Liver (tissue), 9 donors: Measurements from ENCODE around the gene CPA2. TPM values are rescaled to one million over a fixed set of nuclear protein-coding genes. Genes with fewer than 3 reads are reported as not detected.

ENCODE experiments used
- DNase-seq: peaks from one replicate; pipeline ENCODE4 v3.0.0-alpha.2; 2017; ENCODE audit warnings: low spot score
- H3K27ac ChIP-seq, 2 donors: one replicate each; pipeline ENCODE4 v1.7.0; 2013; ENCODE audit warnings: inconsistent platforms in 2 of 2, low read length in 2 of 2, control low read depth in 1 of 2, low read depth in 1 of 2, mild to moderate bottlenecking in 1 of 2
- H3K27me3 ChIP-seq, 4 donors: one replicate each; pipeline versions ENCODE4 v1.6.1 to v1.7.0; 2013; ENCODE audit warnings: low read length in 3 of 4, inconsistent platforms in 1 of 4, mild to moderate bottlenecking in 1 of 4, moderate library complexity in 1 of 4; ENCODE audit not compliant: control insufficient read depth in 4 of 4, insufficient read depth in 4 of 4
- H3K36me3 ChIP-seq, 4 donors: one replicate each; pipeline versions ENCODE4 v1.6.1 to v1.7.0; 2013; ENCODE audit warnings: low read length in 3 of 4, mild to moderate bottlenecking in 3 of 4, low read depth in 1 of 4, moderate library complexity in 1 of 4; ENCODE audit not compliant: control insufficient read depth in 4 of 4, insufficient read depth in 3 of 4
- H3K4me1 ChIP-seq, 4 donors: one replicate each; pipeline versions ENCODE4 v1.6.1 to v1.7.0; 2013; ENCODE audit warnings: low read length in 3 of 4, mild to moderate bottlenecking in 3 of 4, moderate library complexity in 1 of 4; ENCODE audit not compliant: control insufficient read depth in 4 of 4, insufficient read depth in 4 of 4
- H3K4me3 ChIP-seq, 3 donors: one replicate each; pipeline versions ENCODE4 v1.6.1 to v1.7.0; 2013; ENCODE audit warnings: low read length in 3 of 3, control low read depth in 1 of 3, low read depth in 1 of 3, mild to moderate bottlenecking in 1 of 3
- H3K9ac ChIP-seq, 2 donors: one replicate each; pipeline ENCODE4 v1.7.0; 2013; ENCODE audit warnings: low read length in 2 of 2, mild to moderate bottlenecking in 2 of 2, moderate library complexity in 2 of 2, control low read depth in 1 of 2, low read depth in 1 of 2
- H3K9me3 ChIP-seq, 4 donors: one replicate each; pipeline versions ENCODE4 v1.6.1 to v1.7.0; 2013; ENCODE audit warnings: low read length in 3 of 4; ENCODE audit not compliant: control insufficient read depth in 4 of 4
- CTCF ChIP-seq: fragments of 150-350 bp; IDR thresholded peaks from 2 replicates; pipeline ENCODE4 v1.5.1; 2017; ENCODE audit warnings: improper control_type of control experiment, low read depth, low read length; ENCODE audit not compliant: missing input control
- EGR1 ChIP-seq, 2 donors: IDR thresholded peaks; 2 replicates each; pipeline ENCODE4 v1.6.1; 2016 to 2018; ENCODE audit warnings: antibody characterized with exemption in 2 of 2, low read depth in 2 of 2
- FOXA1 ChIP-seq: IDR thresholded peaks from 2 replicates; pipeline ENCODE4 v1.6.1; 2016; ENCODE audit warnings: antibody characterized with exemption
- FOXA2 ChIP-seq: IDR thresholded peaks from 2 replicates; pipeline ENCODE4 v1.6.1; 2016; ENCODE audit warnings: antibody characterized with exemption
- GABPA ChIP-seq, 2 donors: IDR thresholded peaks in 1 of 2; conservative IDR thresholded peaks in 1 of 2; 2 replicates each; pipeline ENCODE4 v1.6.1; 2016; ENCODE audit warnings: antibody characterized with exemption in 2 of 2, mild to moderate bottlenecking in 1 of 2, moderate library complexity in 1 of 2
- HNF4A ChIP-seq, 2 donors: conservative IDR thresholded peaks; 2 replicates each; pipeline ENCODE4 v1.6.1; 2016; ENCODE audit warnings: antibody characterized with exemption in 2 of 2, mild to moderate bottlenecking in 2 of 2
- JUND ChIP-seq, 2 donors: IDR thresholded peaks; 2 replicates each; pipeline ENCODE4 v1.6.1; 2016; ENCODE audit warnings: antibody characterized with exemption in 2 of 2
- NR2F2 ChIP-seq: IDR thresholded peaks from 2 replicates; pipeline ENCODE4 v1.6.1; 2016; ENCODE audit warnings: antibody characterized with exemption
- RAD21 ChIP-seq, 2 donors: IDR thresholded peaks; 2 replicates each; pipeline ENCODE4 v1.6.1; 2016; ENCODE audit warnings: antibody characterized with exemption in 2 of 2, mild to moderate bottlenecking in 2 of 2
- REST ChIP-seq: IDR thresholded peaks from 2 replicates; pipeline ENCODE4 v1.6.1; 2016; ENCODE audit warnings: antibody characterized with exemption, mild to moderate bottlenecking
- RXRA ChIP-seq, 2 donors: IDR thresholded peaks; 2 replicates each; pipeline ENCODE4 v1.6.1; 2017 to 2018; ENCODE audit warnings: antibody characterized with exemption in 2 of 2, mild to moderate bottlenecking in 1 of 2
- SP1 ChIP-seq: IDR thresholded peaks from 2 replicates; pipeline ENCODE4 v1.6.1; 2018; ENCODE audit warnings: antibody characterized with exemption, mild to moderate bottlenecking
- TAF1 ChIP-seq: conservative IDR thresholded peaks from 2 replicates; pipeline ENCODE4 v1.6.1; 2016; ENCODE audit warnings: antibody characterized with exemption, mild to moderate bottlenecking
- YY1 ChIP-seq: IDR thresholded peaks from 2 replicates; pipeline ENCODE4 v1.6.1; 2016; ENCODE audit warnings: antibody characterized with exemption, mild to moderate bottlenecking
- ZBTB33 ChIP-seq: IDR thresholded peaks from 2 replicates; pipeline ENCODE4 v1.6.1; 2016; ENCODE audit warnings: antibody characterized with exemption
- WGBS: extraction: QIAGEN DNeasy Blood & Tissue Kit; methylation state at CpG from one replicate; pipeline ENCODE4 v1.1.7; 2013; 5-methylcytosine and 5-hydroxymethylcytosine counted together
- polyA plus RNA-seq, 2 donors: library from polyadenylated mRNA; stranded (reverse) in 1 of 2; unstranded in 1 of 2; fragments of 200-250 nt in 1 of 2; fragments of >200 nt in 1 of 2; fragmentation: Nextera tagmentation in 1 of 2; extraction: Ambion mirVana in 1 of 2; gene quantifications; one replicate each; pipeline versions ENCODE4 v1.2.1 to v1.2.3, GENCODE V29; 2013 to 2015
- total RNA-seq, 2 donors: library from RNA; depleted of rRNA; stranded (reverse); fragments of >200 nt; gene quantifications; one replicate each; pipeline ENCODE4 v1.2.3, GENCODE V29; 2014
- donor health status: healthy.
- donor health status: healthy.
- donor health status: healthy.
- donor health status: healthy.
- donor health status: healthy.

CPA2 gene
- total and polyA plus RNA-seq, 4 donors = not detected

GRCh38 chr7:130266961-130267321, 278 bp downstream of the CPA2 start (continued):
- no peak for TF ChIP-seq CTCF

- DNase-seq = no peak
- TF ChIP-seq RXRA (IDR thresholded peaks at IDR 0.05) (no peak), TAF1 (no peak), FOXA2 (no peak), CTCF (no peak), EGR1 (IDR thresholded peaks at IDR 0.05; ENCODE audit: low read depth in 2 of 2) (no peak), FOXA1 (no peak), REST (no peak), NR2F2 (no peak), RAD21 (IDR thresholded peaks at IDR 0.05) (no peak), YY1 (no peak), HNF4A (conservative IDR thresholded peaks at IDR 0.05) (no peak)
- WGBS = 77% methylated on average over 6 of the region's 6 CpGs
- peaks cover 0 to 4% (median 0%) of the 10 kb centered on the region in 4 donors for H3K4me1 ChIP-seq
- peaks cover 0 to 3% (median 0%) of the 10 kb centered on the region in 4 donors for H3K27me3 ChIP-seq
- no peak overlapping the region for H3K9ac ChIP-seq
- H3K27ac ChIP-seq = no peak overlapping the region
- no peak overlapping the region for H3K4me3 ChIP-seq
- no peaks in the 10 kb centered on the region for H3K36me3 ChIP-seq
- H3K9me3 ChIP-seq = no peaks in the 10 kb centered on the region
Measured at GRCh38 chr7:130268463-130269317, 2.0 kb downstream of the CPA2 start.

- Histone ChIP-seq H3K9me3 (no peaks in the 10 kb centered on the region), H3K27me3 (peaks cover 0 to 3% (median 0%) of the 10 kb centered on the region in 4 donors), H3K36me3 (no peaks in the 10 kb centered on the region), H3K4me3 (no peak overlapping the region), H3K27ac (no peak overlapping the region), H3K9ac (no peak overlapping the region), H3K4me1 (peaks cover 0 to 10% (median 0%) of the 10 kb centered on the region in 4 donors)
- 86% methylated on average over 1 of the region's 1 CpG for WGBS
- no peak for DNase-seq
- no peak for TF ChIP-seq SP1
- TF ChIP-seq ZBTB33 = no peak
- no peak for TF ChIP-seq FOXA2
- TF ChIP-seq GABPA (IDR thresholded peaks at IDR 0.05 in 1 of 2, conservative IDR thresholded peaks at IDR 0.05 in 1 of 2) = no peak
- no peak for TF ChIP-seq TAF1
- no peak for TF ChIP-seq JUND (IDR thresholded peaks at IDR 0.05)
Measured at GRCh38 chr7:130269318-130269694, 2.6 kb downstream of the CPA2 start.
